ENCODE data around the gene NAXD.
"Not testable (repeated sequence)": the region's sequence is repeated elsewhere in the genome, so short reads cannot be mapped to it uniquely, and the experiment has no call there.

NAXD gene

DNA sequence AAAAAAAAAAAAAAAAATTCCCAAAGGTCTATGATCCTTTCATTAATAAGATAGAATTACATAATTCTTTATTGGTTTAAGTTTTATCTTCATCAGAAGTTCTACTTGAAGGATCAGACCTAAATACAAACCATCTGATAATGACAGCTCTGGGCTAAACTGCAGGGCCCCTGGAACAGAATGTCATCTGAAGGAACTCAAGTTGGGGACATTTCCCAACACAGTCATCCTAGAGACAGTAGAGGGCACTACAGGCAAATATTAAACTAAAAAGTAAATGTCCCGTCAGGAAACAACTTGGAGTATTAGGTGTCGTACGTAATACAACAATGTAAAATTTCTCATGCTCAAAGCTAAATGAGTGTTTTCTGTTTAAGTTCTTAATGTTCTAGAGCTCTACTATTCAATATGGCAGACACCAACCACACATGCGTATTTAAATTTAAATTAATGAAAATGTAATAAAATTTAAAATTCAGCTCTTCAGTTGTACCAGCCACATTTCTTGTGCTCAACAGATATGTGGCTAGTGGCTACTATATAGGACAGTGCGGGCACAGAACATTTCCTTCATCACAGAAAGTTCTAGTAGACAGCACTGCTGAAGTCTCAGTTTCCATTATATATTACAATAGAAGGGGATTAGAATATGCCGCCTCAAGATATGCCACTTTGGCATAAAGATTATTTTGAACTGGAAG is 21.8 kb upstream of the NAXD start:
- no peak for DNase-seq (ENCODE audit: low read depth)

DNA sequence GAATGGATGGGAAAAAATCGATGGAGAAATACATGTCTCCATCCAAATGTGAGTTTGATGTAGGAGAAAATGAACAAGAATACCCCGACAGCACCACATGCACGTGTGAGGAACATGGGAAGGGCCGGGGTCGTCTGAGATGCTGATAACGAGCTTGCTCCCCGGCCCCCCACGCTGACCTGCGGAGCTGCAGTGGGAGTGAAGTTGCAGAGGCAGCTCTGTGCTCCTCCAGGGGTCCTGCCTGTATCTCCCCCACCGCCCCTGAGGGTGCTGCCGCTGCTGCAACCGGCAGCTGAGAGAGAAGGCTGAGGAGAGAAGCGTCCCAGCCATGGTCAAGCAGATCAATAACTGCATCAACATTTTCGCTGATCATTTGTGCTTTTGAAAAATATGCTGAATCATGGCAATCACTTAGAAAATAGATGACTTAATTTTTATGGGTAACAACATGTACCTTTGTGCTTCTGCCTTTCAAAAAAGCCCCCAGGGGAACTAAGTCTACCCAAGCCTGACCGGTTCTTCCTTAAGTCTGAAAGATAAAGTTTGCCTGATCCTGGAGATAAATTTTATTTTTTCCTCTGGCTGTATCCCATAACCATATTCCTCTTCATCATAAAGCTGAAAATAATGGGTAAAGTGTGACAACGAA is 18.2 kb upstream of the NAXD start:
- no peak for DNase-seq (ENCODE audit: low read depth)

DNA sequence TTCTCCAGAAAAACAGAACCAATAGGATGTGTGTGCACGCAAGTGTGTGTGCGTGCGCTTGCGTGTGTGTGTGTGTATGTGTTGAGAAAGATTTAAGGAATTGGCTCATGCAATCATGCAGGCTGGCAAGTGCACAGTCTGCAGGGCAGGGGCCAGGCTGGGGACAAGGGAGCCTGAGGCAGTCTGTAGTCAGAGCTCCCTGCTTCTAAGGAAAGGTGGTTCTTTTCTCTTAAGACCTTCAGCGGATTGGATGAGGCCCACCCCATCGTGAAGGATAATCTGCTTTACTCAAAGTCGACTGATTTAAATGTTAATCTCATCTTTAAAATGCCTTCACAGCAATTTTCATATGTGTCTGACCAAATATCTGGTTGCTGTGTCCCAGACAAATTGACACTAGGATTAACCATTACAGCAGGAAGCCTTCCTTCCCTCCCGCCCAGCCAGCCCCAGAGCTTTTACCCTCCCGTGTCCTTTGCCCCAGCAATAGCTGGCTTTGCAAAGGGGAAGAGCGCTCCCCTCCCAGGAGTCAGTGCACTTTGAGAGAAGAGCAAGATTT is 15.0 kb upstream of the NAXD start:
- no peak for DNase-seq (ENCODE audit: low read depth)

DNA sequence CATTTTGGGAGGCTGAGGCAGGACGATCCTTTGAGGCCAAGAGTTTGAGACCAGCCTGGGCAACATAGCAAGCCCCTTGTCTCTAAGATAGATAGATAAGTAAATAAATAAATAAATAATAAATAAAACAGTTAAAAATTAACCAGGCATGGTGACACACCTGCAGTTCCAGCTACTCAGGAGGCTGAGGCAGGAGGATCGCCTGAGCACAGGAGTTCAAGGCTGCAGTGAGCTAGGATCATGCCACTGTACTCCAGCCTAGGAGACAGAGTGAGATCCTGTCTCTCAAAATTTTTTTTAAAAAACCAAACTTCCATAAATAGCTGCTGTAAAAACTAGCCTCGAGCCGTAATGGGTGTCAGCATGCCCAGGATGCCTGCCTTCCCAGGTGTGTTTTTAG is 14.4 kb upstream of the NAXD start:
- DNase-seq (ENCODE audit: low read depth), result no peak

DNA sequence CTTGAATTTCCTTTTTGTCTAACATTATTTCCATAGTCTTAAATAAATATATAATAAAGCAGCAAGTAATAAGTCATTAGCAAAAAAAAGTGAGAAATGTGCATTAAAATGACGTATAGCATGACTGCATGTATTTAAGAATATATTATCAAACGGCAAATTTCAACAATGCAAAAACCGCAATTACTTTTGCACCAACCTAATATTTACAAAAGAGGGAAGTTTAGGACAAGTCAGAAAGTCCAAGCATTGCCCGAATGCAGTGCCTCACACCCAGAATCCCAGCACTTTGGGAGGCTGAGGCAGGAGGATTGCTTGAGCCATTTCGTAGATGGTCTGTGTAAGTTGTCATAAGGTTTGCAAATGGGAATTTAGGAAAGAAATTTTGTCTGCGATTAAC is 10.2 kb upstream of the NAXD start:
- no peak for DNase-seq (ENCODE audit: low read depth)

DNA sequence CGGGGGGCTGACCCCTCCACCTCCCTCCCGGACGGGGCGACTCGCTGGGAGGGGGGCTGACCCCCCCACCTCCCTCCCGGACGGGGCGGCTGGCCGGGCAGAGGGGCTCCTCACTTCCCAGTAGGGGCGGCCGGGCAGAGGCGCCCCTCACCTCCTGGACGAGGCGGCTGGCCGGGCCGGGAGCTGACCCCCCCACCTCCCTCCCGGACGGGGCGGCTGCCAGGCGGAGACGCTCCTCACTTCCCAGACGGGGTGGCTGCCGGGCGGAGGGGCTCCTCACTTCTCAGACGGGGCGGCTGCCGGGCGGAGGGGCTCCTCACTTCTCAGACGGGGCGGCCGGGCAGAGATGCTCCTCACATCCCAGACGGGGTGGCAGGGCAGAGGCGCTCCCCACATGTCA is 9.1 kb upstream of the NAXD start:
- DNase-seq (ENCODE audit: low read depth), result not testable (repeated sequence)

DNA sequence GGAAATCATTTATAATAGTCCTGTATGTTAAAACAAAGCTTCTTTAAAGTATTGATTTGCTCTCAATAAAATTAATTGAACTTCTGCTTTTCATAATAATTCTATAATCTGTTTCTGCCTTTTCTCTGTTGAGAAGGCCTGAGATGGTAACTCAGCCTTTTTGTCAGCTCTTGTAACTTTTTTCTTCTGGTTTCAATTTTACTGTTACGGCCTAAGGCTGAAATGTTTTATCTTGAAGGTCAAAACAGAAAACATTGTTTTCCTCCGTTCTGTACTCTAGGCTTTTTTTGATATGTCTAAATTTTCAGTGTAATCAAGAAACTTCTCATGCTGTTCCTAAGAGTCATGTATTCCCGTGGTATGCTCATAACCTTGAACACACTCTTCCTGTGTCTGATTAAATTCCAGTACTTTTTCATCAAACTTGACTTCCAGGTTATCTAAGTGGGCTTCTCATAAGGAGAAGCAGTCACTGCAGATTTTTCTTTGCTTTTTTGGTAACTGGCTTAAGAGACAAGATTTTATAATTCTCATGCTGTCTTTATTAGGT is 7.6 kb upstream of the NAXD start:
- DNase-seq (ENCODE audit: low read depth), result no peak

DNA sequence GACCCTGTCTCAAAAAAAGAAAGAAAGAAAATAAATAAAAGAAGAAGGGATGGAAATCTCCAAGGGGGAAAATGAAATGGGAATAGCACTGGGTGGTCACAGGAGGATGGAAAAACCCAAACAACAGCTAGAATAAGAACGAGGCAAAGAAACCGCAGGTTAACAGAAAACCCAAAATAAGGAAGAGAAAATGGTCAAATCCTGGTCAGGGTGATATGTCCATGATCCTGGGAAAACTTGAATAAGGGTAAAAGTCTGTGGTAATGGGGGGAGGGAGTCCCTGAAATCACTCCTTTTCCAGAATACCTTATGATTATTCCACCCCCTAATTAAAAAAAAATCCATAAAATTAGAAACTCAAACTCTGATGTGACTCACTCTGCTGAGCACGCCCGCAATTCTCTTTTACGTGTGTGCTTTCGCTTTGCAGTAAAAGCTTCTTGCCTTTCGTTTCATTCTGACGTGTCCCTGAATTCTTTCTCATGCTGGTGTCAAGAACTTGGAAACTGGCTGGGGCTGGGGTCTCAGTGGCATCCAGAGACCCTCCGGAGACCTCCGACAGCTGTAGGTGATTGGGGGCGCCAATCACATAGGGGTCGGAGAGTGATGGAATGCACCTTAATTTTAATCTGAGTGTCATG is 4.3 kb upstream of the NAXD start:
- DNase-seq (ENCODE audit: low read depth), result no peak

DNA sequence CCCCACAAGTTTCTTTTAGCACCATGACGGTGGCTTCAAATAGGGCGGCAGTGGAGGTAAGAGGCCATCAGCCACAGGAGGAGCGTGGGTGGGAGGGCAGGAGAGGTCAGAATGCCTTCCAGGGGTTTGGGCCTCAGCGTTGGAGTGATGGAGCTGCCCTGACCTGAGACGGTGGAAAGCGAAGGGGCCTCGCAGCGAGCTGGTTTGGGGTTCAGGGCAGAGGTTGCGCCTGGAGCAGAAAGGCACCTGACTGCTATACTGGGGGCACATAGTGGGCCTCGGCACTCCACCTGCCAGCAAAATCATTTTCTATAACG is 382 bp upstream of the NAXD start:
- DNase-seq (ENCODE audit: low read depth), result no peak

DNA sequence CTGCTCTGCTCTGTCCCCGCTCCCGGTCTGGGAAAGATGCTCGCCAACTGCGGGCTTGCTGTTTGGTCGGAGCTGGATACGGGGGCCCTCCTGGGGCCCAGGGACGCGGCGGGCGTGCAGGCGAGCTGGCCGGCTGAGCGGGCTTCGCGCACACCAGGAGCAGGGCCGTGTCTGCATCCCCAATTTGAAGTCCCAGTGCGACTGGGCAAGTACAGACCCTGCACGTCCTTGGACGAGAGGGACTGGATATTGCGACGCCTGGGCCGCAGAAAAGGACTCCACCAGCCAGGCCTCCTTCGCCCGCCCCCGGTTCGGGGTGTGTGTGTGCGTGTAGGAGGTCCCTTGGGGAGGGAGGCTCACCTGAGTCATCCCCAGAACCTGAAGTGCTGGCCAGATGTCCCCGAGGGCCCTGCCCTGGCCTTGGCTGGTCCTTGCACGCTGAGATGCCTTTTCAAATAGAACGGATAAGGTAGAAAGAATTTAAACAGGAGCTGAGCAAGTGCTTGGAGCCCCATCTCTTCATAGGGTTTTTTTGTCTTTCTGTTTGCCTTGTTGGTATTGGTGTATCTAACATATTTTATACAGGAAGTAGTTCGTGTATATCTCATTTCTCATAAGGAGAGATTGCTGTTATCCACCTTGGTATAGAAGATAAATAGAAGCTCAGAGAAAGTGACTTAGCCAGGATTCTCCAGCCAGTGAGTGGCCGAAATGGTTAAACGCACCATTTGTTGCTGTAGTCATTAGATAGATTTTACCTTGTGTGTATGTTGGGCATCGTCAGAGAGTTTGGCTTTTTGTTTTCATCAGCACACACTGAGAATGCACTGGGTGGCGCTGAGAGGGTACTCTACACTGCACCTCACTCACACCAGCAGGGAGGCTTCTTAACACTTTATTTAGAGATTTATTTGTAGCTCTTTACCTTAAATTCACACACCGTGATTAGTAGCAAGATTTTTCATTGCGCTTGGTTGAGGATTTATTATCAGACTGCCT is 1.1 kb downstream of the NAXD start:
- no peak for DNase-seq (ENCODE audit: low read depth)

DNA sequence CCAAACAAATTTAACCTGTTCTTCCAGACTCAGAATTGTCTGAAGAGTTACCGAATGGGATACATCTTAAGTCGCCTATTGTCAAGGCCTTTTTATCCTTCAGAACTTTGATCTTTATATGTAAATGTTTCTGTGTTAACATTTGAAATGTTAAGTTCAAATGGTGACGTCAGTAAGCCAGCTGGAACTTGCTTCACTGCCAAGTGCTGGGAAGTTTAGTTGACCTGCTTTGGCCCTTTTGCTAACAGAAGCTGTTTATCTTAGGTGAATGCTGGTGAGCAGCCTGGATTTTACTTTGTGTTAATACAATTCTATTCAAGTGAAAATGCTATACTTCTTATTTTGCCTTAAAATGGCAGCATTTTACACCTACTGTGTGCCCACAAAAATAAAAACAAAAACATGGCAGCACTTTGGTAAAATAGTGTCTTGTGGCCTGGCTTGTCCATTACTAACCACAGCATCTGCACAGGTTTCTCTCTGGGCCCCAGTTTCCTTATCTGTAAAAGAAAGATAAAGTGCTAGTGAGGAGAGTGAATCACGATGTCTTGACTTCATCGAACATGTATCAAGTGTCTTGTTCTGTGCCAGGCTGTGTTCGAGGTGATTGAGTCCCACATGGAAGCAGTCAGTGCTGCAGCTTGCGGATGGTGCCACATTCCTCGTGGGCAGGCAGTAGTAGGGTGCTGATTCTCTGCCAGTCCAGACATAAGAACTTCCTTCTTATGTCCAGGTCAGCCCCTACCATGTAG is 2.2 kb downstream of the NAXD start:
- DNase-seq (ENCODE audit: low read depth), result no peak

DNA sequence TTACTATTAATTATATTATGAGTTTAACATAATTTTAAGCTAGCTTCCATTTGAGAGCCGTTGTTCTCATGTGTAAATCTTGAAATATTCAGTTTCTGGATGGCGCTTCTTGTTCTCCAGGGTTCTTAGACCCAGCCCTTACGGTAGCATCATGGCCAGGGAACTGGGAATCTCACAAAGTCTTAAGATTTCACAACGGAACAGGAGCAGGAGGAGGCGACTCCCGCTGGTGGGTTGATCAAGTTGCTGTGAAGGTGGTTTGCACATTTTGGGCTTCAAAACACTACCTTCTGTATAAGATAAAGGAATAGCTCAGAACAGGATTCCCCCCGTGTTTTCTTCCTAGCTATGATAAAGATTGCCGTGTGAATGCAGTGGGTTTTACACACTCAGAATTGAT is 2.8 kb downstream of the NAXD start:
- DNase-seq (ENCODE audit: low read depth), result no peak

DNA sequence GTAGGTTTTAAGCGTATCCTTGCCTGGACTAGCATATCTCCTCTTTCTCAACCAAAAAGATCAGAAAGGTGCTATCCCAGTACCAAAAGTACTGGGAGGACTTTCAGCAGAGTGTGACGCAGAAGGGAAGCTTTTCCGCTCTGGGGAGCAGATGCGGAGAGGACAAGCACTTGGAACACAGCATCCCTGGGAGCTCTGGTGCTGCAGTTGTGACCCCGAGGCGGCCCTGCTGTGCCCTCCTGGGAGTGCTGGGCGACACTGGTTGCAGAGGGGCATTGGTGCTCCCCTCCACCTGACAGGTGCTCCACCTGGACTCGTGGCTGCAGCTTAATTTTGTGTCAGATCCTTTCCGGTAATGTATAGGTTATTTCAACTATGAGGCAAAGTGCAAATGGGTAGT is 3.4 kb downstream of the NAXD start:
- DNase-seq (ENCODE audit: low read depth), result no peak

DNA sequence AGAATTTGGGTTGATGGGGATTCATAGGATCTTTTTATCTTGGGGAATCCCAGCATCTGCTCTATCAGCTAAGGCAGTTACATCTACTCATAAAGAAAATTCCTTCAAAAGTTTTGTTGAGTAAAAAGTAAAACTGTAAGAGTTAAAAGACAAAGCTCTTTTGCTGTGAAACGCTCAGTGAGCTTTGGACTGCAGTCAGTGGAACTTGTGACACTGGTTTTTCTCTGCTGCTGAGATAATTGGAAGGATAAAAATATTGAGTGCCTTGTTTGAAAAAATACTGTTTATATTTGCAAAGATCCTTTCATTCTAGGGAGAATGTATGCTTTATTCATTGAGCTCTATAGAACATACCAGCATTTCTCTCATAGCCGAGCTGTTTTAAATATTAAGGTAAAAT is 5.3 kb downstream of the NAXD start:
- no peak for DNase-seq (ENCODE audit: low read depth)

DNA sequence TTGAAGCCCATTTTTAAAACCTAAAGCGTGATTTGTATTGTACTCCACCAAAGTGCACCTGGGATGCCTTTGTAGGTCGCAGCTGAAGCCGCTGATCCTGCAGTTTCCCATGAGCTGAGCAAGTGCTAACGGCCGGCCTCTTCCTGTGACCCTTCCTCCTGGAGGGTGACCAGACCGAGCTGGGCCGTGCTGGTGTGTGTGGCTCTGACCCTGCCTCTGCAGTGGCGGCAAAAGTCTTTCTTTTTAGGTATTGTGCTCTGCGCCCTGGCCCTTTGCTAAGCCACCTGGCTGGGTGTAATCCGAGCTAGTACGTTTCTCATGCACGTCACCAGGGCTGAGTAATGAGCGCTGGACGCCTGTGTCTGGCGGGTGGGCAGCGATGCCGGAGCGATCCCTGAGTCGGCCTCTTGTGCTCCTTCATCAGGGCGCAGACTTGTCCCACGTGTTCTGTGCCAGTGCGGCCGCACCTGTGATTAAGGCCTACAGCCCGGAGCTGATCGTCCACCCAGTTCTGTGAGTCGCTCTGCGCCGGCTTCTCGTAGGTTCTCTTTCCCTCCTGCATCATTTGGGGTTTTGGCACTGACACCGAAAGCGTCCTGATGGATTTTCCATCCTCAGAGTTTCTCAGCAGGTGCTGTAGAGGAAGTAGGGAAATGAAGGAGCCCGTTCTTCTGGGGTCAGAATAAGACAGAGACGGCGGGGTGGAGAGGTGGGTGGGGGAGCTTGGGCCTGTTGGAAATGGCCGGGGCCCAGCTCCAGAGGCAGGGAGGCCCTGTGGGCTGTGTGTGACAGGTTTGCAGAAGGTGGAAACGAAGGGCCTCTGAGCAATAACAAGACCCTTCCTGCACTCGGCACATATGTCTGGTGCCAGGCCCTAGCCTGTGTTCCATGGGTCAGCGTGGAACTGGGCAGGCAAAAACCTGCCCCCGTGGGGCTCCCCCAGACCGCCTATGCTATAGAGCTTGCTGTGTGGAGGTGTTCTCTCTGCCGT is 9.7 kb downstream of the NAXD start:
- no peak for DNase-seq (ENCODE audit: low read depth)

DNA sequence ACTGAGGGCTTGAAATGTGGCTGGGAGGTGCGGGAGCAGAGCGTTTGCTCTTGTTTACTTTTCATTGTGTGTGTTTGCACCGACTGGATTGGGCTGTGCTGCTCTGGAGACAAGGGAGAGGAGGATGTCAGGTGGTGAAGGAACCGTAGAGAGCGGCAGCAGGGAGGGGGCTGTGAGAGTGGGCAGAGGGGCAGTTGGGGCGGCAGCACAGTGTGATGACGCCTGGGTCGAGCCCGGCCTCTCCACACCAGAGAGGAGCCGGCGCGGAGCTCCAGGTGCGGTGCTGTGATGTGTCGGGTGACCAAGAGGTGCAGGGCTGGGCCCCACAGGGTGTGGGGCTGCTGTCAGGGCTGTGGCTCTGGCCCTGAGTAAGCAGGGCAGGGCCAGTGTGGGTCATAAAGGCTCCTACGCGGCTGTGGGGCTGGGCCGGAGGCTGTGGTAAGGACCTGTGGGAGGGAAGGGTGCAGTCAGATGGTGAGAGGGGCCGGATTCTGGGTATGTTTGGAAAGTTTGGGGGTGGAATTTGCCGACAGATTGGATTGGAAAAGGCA is 10.5 kb downstream of the NAXD start:
- no peak for DNase-seq (ENCODE audit: low read depth)

DNA sequence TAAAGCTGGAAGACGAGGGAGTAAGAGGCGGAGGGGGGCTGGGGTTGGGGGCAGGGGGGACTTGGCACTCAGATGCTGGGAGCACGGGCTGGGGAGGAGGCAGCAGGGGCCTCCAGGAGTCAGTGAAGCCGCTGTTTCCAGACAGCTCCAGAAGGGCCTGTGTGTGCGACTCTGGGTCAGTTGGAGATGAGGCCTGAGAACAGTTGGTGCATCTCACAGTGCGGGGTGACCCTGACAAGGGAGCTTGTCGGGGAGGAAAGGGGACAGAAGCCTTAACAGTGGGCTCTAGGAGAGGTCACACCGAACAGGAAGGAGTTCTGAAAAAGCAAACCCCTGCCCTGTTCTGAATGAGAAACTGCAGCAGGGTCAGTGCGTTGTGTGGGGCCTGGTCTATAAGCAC is 11.2 kb downstream of the NAXD start:
- DNase-seq (ENCODE audit: low read depth), result no peak

DNA sequence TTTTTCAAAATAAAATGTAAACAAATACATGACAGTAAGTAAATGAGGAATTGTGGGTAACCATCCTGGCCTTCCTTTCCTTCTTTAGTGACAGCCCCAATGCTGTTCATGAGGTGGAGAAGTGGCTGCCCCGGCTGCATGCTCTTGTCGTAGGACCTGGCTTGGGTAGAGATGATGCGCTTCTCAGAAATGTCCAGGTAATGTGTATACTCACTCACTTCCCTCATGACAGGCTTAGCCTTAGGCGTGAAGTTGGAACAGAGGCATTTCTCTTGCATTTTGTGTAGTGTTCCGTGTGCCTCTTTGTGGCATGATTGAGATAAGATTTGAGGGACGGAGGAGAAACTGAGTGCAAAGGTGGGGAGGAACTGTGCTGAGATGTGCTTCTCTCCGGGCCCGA is 12.0 kb downstream of the NAXD start:
- DNase-seq (ENCODE audit: low read depth), result no peak

DNA sequence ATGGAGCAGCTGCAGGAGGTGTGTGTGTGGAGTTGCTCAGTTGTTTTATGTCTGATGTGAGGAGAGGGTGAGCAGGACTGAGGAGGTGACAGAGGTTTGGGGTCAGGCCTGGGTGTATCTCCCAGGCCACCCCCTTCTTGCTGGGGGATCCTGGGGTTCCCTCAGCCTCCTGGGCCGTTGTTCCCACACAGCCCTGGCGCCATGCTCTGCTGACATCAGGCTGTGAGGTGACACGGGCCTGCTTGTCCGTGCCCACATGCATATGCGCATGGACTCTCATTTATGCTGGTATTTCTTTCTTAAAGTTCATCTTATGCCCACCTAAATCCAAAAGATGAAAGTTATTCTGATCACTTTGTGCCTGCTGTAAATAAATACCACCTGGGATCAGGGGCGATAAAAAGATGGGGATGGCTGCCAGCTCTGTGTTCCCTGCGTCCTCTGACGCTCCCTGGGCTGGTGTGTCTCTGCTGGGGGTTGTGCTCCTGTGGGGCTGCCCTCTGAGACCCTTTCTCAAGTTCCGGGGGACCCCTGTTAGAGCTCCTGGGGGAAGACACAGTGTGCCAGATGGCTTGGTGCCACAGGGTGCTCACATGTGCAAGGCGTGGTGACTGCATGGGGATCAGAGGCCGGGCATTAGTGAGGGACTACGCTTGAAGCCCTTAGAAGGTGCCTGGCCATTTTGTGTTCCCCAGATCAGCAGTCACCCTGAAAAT is 12.6 kb downstream of the NAXD start:
- DNase-seq (ENCODE audit: low read depth), result no peak
